Measurements from ENCODE around the gene EXOSC7. TPM values are rescaled to one million over a fixed set of nuclear protein-coding genes. Genes with fewer than 3 reads are reported as not detected.

The EXOSC7 gene
- total and polyA plus RNA-seq, 4 donors: 15.5 to 27.2 (median 21.7) TPM

- WGBS: 94% methylated on average over 3 of the region's 3 CpGs
- no peak overlapping the region for H3K27ac ChIP-seq (ENCODE audit: low read depth in 1 of 2, low read length in 2 of 2)
Measured at GRCh38 chr3:44961888-44962287, 14.2 kb upstream of the EXOSC7 start.

More at GRCh38 chr3:44961888-44962287, 14.2 kb upstream of the EXOSC7 start:
- Histone ChIP-seq H3K36me3 (ENCODE audit: control insufficient read depth in 4 of 4, insufficient read depth in 3 of 4, low read depth in 1 of 4, low read length in 3 of 4) (peaks cover 0 to 15% (median 7%) of the 10 kb centered on the region in 4 donors), H3K9me3 (ENCODE audit: control insufficient read depth in 4 of 4, low read length in 3 of 4) (no peaks in the 10 kb centered on the region), H3K27me3 (ENCODE audit: control insufficient read depth in 4 of 4, insufficient read depth in 4 of 4, low read length in 3 of 4) (no peaks in the 10 kb centered on the region), H3K4me1 (ENCODE audit: control insufficient read depth in 4 of 4, insufficient read depth in 4 of 4, low read length in 3 of 4) (no peaks in the 10 kb centered on the region), H3K4me3 (ENCODE audit: low read depth in 1 of 3, low read length in 3 of 3) (no peak overlapping the region), H3K9ac (ENCODE audit: low read depth in 1 of 2, low read length in 2 of 2) (no peak overlapping the region)
- no peak for DNase-seq (ENCODE audit: low spot score)
- TF ChIP-seq MAX (IDR thresholded peaks at IDR 0.05) (no peak), REST (IDR thresholded peaks at IDR 0.05) (no peak), CTCF (IDR thresholded peaks at IDR 0.05; ENCODE audit: low read depth, low read length, missing input control) (no peak), FOXA2 (IDR thresholded peaks at IDR 0.05) (no peak), GABPA (IDR thresholded peaks at IDR 0.05 in 1 of 2, conservative IDR thresholded peaks at IDR 0.05 in 1 of 2) (no peak), EGR1 (IDR thresholded peaks at IDR 0.05; ENCODE audit: low read depth in 2 of 2) (no peak), HNF4G (IDR thresholded peaks at IDR 0.05) (no peak), TAF1 (conservative IDR thresholded peaks at IDR 0.05) (no peak), RAD21 (IDR thresholded peaks at IDR 0.05) (no peak), RXRA (IDR thresholded peaks at IDR 0.05) (no peak), HNF4A (conservative IDR thresholded peaks at IDR 0.05) (no peak), YY1 (IDR thresholded peaks at IDR 0.05) (no peak), FOXA1 (IDR thresholded peaks at IDR 0.05) (no peak), NR2F2 (IDR thresholded peaks at IDR 0.05) (no peak), ZBTB33 (IDR thresholded peaks at IDR 0.05) (no peak), ATF3 (IDR thresholded peaks at IDR 0.05) (no peak), JUND (IDR thresholded peaks at IDR 0.05) (no peak)

Data from liver (tissue), 9 donors.